GM23338 (cell line): ENCODE results near the gene CREB3L2. TPM values are rescaled to one million over a fixed set of nuclear protein-coding genes. Genes with fewer than 3 reads are reported as not detected.
A peak's percentile ranks its signal among the peaks of the same experiment; 100 is the strongest.
"Not testable (repeated sequence)": the region's sequence is repeated elsewhere in the genome, so short reads cannot be mapped to it uniquely, and the experiment has no call there.

ENCODE experiments used
- ATAC-seq: fragments of 200-7000 bp; cut with Tn5 transposase; 3 replicates; pipeline ENCODE4 v1.9.1; 2020
- DNase-seq: peaks from one replicate; pipeline ENCODE4 v3.0.0-alpha.2; 2015; ENCODE audit warnings: low spot score
- H2AFZ ChIP-seq: fragments of 200-600 bp; sonication (generic); 2 replicates; pipeline ENCODE4 v1.8.0; 2016; ENCODE audit warnings: antibody characterized with exemption, mild to moderate bottlenecking, moderate library complexity
- H3F3A ChIP-seq: fragments of 200-600 bp; sonication (generic); replicated peaks from 2 replicates; pipeline ENCODE4 v1.8.0; 2017; ENCODE audit warnings: antibody characterized with exemption, mixed run types, low read depth
- H3K27ac ChIP-seq: fragments of 200-600 bp; sonication (generic); 2 replicates; pipeline ENCODE4 v1.6.1; 2016; ENCODE audit warnings: low read depth
- H3K27me3 ChIP-seq: fragments of 200-600 bp; sonication (generic); 2 replicates; pipeline ENCODE4 v1.8.0; 2016; ENCODE audit warnings: mild to moderate bottlenecking, mixed run types, moderate library complexity; ENCODE audit not compliant: insufficient read depth
- H3K36me3 ChIP-seq: fragments of 200-600 bp; sonication (generic); 2 replicates; pipeline ENCODE4 v1.8.0; 2016; ENCODE audit warnings: mild to moderate bottlenecking; ENCODE audit not compliant: insufficient read depth
- H3K4me1 ChIP-seq: fragments of 200-600 bp; sonication (generic); 2 replicates; pipeline ENCODE4 v1.8.0; 2016; ENCODE audit warnings: mild to moderate bottlenecking, moderate library complexity; ENCODE audit not compliant: insufficient read depth
- H3K4me2 ChIP-seq: fragments of 200-600 bp; sonication (generic); 2 replicates; pipeline ENCODE4 v1.7.1; 2017; ENCODE audit warnings: mixed run types
- H3K4me3 ChIP-seq: fragments of 200-600 bp; sonication (generic); 2 replicates; pipeline ENCODE4 v1.6.1; 2016; ENCODE audit warnings: mixed run types
- H3K79me2 ChIP-seq: fragments of 200-600 bp; sonication (generic); replicated peaks from 2 replicates; pipeline ENCODE4 v1.8.0; 2017; ENCODE audit warnings: mild to moderate bottlenecking; ENCODE audit not compliant: insufficient read depth
- H3K9me2 ChIP-seq: fragments of 200-600 bp; sonication (generic); 2 replicates; pipeline ENCODE4 v1.8.0; 2017; ENCODE audit not compliant: insufficient read depth
- H4K20me1 ChIP-seq: fragments of 200-600 bp; sonication (generic); replicated peaks from 2 replicates; pipeline ENCODE4 v1.8.0; 2017; ENCODE audit warnings: mild to moderate bottlenecking; ENCODE audit not compliant: insufficient read depth
- H3K27ac Mint-ChIP-seq: 2 replicates; pipeline ENCODE4 v1.8.0; 2020; ENCODE audit warnings: inconsistent platforms, mild to moderate bottlenecking, moderate library complexity, mixed read lengths
- H3K27me3 Mint-ChIP-seq: 3 replicates; pipeline ENCODE4 v1.8.0; 2022; ENCODE audit warnings: low read depth, mild to moderate bottlenecking, moderate library complexity, mixed read lengths, inconsistent platforms; ENCODE audit not compliant: insufficient read depth, poor library complexity
- H3K36me3 Mint-ChIP-seq: 3 replicates; pipeline ENCODE4 v1.8.0; 2021; ENCODE audit warnings: low read depth, mild to moderate bottlenecking, inconsistent platforms, moderate library complexity, mixed read lengths
- H3K4me1 Mint-ChIP-seq: 3 replicates; pipeline ENCODE4 v1.8.0; 2020; ENCODE audit warnings: mild to moderate bottlenecking, inconsistent platforms, mixed read lengths
- H3K4me3 Mint-ChIP-seq: 3 replicates; pipeline ENCODE4 v1.8.0; 2021; ENCODE audit warnings: moderate library complexity, mild to moderate bottlenecking, inconsistent platforms, mixed read lengths
- H3K9me3 Mint-ChIP-seq: 3 replicates; pipeline ENCODE4 v1.8.0; 2020; ENCODE audit warnings: moderate library complexity, mild to moderate bottlenecking, inconsistent platforms, mixed read lengths
- CREB1 ChIP-seq: fragments of 250-450 bp; sonication (Bioruptor Pico); IDR thresholded peaks from 2 replicates; pipeline ENCODE4 v1.5.0; 2020; ENCODE audit warnings: low read depth, mild to moderate bottlenecking, moderate library complexity
- EZH2 ChIP-seq: fragments of 200-600 bp; sonication (generic); IDR thresholded peaks from one replicate; pipeline ENCODE4 v1.8.0; 2017; ENCODE audit warnings: antibody characterized with exemption, mild to moderate bottlenecking, low read depth; ENCODE audit not compliant: unreplicated experiment
- EZH2phosphoT487 ChIP-seq: fragments of 200-600 bp; sonication (generic); IDR thresholded peaks from one replicate; pipeline ENCODE4 v1.8.1; 2018; ENCODE audit warnings: antibody characterized with exemption; ENCODE audit not compliant: unreplicated experiment
- JUNB ChIP-seq: IDR thresholded peaks from one replicate; pipeline ENCODE4 v1.6.1; 2016; ENCODE audit warnings: antibody characterized with exemption; ENCODE audit not compliant: unreplicated experiment
- NANOG ChIP-seq: IDR thresholded peaks from 2 replicates; pipeline ENCODE4 v1.6.1; 2016; ENCODE audit warnings: antibody characterized with exemption, borderline replicate concordance
- POLR2AphosphoS5 ChIP-seq: IDR thresholded peaks from 2 replicates; pipeline ENCODE4 v1.6.1; 2016; ENCODE audit warnings: antibody characterized with exemption, low read depth
- STAT1 ChIP-seq: IDR thresholded peaks from one replicate; pipeline ENCODE4 v1.6.1; 2016; ENCODE audit warnings: antibody characterized with exemption; ENCODE audit not compliant: unreplicated experiment
- ZNF114 ChIP-seq: fragments of 250-450 bp; sonication (Bioruptor Pico); IDR thresholded peaks from 2 replicates; pipeline ENCODE4 v1.5.0; 2020; ENCODE audit warnings: mild to moderate bottlenecking, moderate library complexity
- polyA plus RNA-seq: library from polyadenylated mRNA; unstranded; fragments of >200 nt; fragmentation: Nextera tagmentation; extraction: Ambion mirVana; gene quantifications from 2 replicates; pipeline ENCODE4 v1.2.1, GENCODE V29; 2016
- total RNA-seq: library from RNA; depleted of rRNA; stranded (reverse); fragments of >200 nt; shearing (Covaris generic); gene quantifications from 2 replicates; pipeline ENCODE4 v1.2.3, GENCODE V29; 2014
- TF ChIP-seq, protein P1 (sequence below): IDR thresholded peaks from 2 replicates; pipeline ENCODE4 v1.6.1; 2016; ENCODE audit warnings: antibody characterized with exemption
- TF ChIP-seq, protein P2 (sequence below), 2 experiments: fragments of 200-600 bp in 1 of 2; sonication (generic) in 1 of 2; conservative IDR thresholded peaks; 2 replicates each; pipeline versions ENCODE4 v1.5.1 to v1.6.1; 2016 to 2017; ENCODE audit warnings: antibody characterized with exemption in 2 of 2, low read depth in 2 of 2, mild to moderate bottlenecking in 2 of 2, moderate library complexity in 1 of 2
- TF ChIP-seq, protein P3 (sequence below): IDR thresholded peaks from one replicate; pipeline ENCODE4 v1.6.1; 2018; ENCODE audit warnings: antibody characterized with exemption; ENCODE audit not compliant: unreplicated experiment

CREB3L2 gene
- total and polyA plus RNA-seq, 2 experiments from 2014 or later = 14.5 to 27.1 TPM

DNA sequence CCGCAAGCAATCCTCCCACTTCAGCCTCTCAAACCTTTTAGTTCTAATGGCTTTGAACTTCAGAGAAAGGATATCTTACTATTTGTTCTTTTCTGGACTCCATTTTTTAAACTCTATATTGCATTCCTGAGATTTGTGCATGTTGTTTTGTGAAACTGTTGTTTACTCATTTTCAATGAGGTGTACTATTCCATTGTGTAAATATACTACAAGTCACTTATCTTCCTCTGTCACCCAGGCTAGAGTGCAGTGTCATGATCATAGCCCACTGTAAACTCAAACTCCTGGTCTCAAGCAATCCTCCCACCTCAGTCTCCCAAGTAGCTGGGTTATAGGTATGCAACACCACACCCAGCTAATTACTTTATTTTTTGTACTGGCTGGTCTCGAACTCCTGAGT, 43.0 kb upstream of the CREB3L2 start (continued):
- TF ChIP-seq, protein P1, sequence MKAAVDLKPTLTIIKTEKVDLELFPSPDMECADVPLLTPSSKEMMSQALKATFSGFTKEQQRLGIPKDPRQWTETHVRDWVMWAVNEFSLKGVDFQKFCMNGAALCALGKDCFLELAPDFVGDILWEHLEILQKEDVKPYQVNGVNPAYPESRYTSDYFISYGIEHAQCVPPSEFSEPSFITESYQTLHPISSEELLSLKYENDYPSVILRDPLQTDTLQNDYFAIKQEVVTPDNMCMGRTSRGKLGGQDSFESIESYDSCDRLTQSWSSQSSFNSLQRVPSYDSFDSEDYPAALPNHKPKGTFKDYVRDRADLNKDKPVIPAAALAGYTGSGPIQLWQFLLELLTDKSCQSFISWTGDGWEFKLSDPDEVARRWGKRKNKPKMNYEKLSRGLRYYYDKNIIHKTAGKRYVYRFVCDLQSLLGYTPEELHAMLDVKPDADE = no peak
- no peak for TF ChIP-seq EZH2phosphoT487
- TF ChIP-seq CREB1 (CRISPR knock-in tag) = no peak
- TF ChIP-seq, protein P2, sequence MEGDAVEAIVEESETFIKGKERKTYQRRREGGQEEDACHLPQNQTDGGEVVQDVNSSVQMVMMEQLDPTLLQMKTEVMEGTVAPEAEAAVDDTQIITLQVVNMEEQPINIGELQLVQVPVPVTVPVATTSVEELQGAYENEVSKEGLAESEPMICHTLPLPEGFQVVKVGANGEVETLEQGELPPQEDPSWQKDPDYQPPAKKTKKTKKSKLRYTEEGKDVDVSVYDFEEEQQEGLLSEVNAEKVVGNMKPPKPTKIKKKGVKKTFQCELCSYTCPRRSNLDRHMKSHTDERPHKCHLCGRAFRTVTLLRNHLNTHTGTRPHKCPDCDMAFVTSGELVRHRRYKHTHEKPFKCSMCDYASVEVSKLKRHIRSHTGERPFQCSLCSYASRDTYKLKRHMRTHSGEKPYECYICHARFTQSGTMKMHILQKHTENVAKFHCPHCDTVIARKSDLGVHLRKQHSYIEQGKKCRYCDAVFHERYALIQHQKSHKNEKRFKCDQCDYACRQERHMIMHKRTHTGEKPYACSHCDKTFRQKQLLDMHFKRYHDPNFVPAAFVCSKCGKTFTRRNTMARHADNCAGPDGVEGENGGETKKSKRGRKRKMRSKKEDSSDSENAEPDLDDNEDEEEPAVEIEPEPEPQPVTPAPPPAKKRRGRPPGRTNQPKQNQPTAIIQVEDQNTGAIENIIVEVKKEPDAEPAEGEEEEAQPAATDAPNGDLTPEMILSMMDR (conservative IDR thresholded peaks at IDR 0.05; ENCODE audit: low read depth in 2 of 2) = no peak
- TF ChIP-seq, protein P3, sequence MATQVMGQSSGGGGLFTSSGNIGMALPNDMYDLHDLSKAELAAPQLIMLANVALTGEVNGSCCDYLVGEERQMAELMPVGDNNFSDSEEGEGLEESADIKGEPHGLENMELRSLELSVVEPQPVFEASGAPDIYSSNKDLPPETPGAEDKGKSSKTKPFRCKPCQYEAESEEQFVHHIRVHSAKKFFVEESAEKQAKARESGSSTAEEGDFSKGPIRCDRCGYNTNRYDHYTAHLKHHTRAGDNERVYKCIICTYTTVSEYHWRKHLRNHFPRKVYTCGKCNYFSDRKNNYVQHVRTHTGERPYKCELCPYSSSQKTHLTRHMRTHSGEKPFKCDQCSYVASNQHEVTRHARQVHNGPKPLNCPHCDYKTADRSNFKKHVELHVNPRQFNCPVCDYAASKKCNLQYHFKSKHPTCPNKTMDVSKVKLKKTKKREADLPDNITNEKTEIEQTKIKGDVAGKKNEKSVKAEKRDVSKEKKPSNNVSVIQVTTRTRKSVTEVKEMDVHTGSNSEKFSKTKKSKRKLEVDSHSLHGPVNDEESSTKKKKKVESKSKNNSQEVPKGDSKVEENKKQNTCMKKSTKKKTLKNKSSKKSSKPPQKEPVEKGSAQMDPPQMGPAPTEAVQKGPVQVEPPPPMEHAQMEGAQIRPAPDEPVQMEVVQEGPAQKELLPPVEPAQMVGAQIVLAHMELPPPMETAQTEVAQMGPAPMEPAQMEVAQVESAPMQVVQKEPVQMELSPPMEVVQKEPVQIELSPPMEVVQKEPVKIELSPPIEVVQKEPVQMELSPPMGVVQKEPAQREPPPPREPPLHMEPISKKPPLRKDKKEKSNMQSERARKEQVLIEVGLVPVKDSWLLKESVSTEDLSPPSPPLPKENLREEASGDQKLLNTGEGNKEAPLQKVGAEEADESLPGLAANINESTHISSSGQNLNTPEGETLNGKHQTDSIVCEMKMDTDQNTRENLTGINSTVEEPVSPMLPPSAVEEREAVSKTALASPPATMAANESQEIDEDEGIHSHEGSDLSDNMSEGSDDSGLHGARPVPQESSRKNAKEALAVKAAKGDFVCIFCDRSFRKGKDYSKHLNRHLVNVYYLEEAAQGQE = no peak

DNA sequence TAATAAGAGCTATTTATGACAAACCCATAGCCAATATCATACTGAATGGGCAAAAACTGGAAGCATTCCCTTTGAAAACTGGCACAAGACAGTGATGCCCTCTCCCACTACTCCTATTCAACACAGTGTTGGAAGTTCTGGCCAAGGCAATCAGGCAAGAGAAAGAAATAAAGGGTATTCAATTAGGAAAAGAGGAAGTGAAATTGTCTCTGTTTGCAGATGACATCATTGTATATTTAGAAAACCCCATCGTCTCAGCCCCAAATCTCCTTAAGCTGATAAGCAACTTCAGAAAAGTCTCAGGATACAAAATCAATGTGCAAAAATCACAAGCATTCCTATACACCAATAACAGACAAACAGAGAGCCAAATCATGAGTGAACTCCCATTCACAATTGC, 38.2 kb upstream of the CREB3L2 start:
- Mint-ChIP-seq H3K9me3 (peaks cover 54% of the 10 kb centered on the region), H3K36me3 (peaks cover 43% of the 10 kb centered on the region)
- not testable (repeated sequence) for H3K27me3 Mint-ChIP-seq, H3K9me2 ChIP-seq, H3K27ac Mint-ChIP-seq, H3K27ac ChIP-seq, ATAC-seq, H3K4me1 ChIP-seq, H3K79me2 ChIP-seq, H3K4me2 ChIP-seq, H3F3A ChIP-seq, H4K20me1 ChIP-seq, H3K4me3 ChIP-seq, H3K27me3 ChIP-seq, H3K4me3 Mint-ChIP-seq, H2AFZ ChIP-seq, H3K4me1 Mint-ChIP-seq, DNase-seq
- peaks cover 18% of the 10 kb centered on the region for H3K36me3 ChIP-seq

DNA sequence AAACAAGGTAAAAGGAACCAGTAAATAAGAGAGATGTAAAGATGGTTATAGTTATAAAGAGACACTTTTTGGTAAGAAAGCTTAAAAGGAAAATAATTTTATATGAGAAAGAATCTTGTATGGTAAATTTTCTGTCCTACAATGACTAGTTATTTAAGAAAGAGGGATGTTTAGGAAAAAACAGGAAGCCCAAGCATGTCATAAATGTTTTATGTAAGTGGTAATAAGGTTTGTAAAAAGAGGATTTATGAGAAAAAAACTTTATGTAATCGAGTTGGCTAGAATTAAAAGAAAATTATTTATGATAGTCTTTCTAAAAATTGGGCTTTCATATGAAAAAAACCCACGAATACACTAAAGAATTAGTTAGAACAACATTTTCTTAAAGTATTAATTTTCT, 34.2 kb upstream of the CREB3L2 start:
- no peaks in the 10 kb centered on the region for H3K27me3 Mint-ChIP-seq
- no peak overlapping the region for H3K4me3 ChIP-seq
- H2AFZ ChIP-seq = no peak overlapping the region
- no peak overlapping the region for H3K4me2 ChIP-seq
- peaks cover 61% of the 10 kb centered on the region for H3K36me3 Mint-ChIP-seq
- no peak for TF ChIP-seq CREB1 (CRISPR knock-in tag)
- no peak for TF ChIP-seq NANOG
- no peak for TF ChIP-seq ZNF114 (CRISPR knock-in tag)
- TF ChIP-seq, protein P1 = no peak
- no peak for TF ChIP-seq POLR2AphosphoS5
- no peak for TF ChIP-seq EZH2phosphoT487
- TF ChIP-seq EZH2 = no peak
- TF ChIP-seq JUNB = no peak
- TF ChIP-seq, protein P2 (conservative IDR thresholded peaks at IDR 0.05; ENCODE audit: low read depth in 2 of 2) = no peak
- no peak for TF ChIP-seq STAT1
- no peaks in the 10 kb centered on the region for H3F3A ChIP-seq
- DNase-seq = peak; percentile 55
- no peak overlapping the region for H3K27ac Mint-ChIP-seq
- peaks cover 22% of the 10 kb centered on the region for H3K36me3 ChIP-seq
- peaks cover 69% of the 10 kb centered on the region for H3K9me3 Mint-ChIP-seq
- H3K4me1 ChIP-seq = peaks cover 21% of the 10 kb centered on the region
- ATAC-seq = no peak
- no peak overlapping the region for H3K27ac ChIP-seq
- no peaks in the 10 kb centered on the region for H3K79me2 ChIP-seq
- H3K4me1 Mint-ChIP-seq = peaks cover 2% of the 10 kb centered on the region; the same call in 2 of the 3 replicates
- H3K9me2 ChIP-seq = 0 out of 2 replicates have a peak, but pooled peaks cover 2% of the 10 kb centered on the region
- no peak overlapping the region for H3K4me3 Mint-ChIP-seq
- H4K20me1 ChIP-seq = no peaks in the 10 kb centered on the region
- H3K27me3 ChIP-seq = no peaks in the 10 kb centered on the region
